Peyer's patch (tissue), 4 donors: ENCODE measurements around the gene TCF12. TPM values are rescaled to one million over a fixed set of nuclear protein-coding genes. Genes with fewer than 3 reads are reported as not detected.
A peak's percentile ranks its signal among the peaks of the same experiment; 100 is the strongest.
"Not testable (repeated sequence)": the region's sequence is repeated elsewhere in the genome, so short reads cannot be mapped to it uniquely, and the experiment has no call there.

Experiments used
- DNase-seq, 3 donors: peaks; one replicate each; pipeline ENCODE4 v3.0.0-alpha.2; 2017 to 2019
- H3K27ac ChIP-seq, 4 donors: fragments of 200-600 bp; sonication (generic); one replicate each; pipeline ENCODE4 v1.5.1; 2016 to 2019
- H3K27me3 ChIP-seq, 2 donors: fragments of 200-600 bp; sonication (generic); one replicate each; pipeline ENCODE4 v1.5.1; 2019
- H3K36me3 ChIP-seq, 3 donors: fragments of 200-600 bp; sonication (generic); one replicate each; pipeline ENCODE4 v1.5.1; 2016 to 2019
- H3K4me1 ChIP-seq, 4 donors: fragments of 200-600 bp; sonication (generic); one replicate each; pipeline ENCODE4 v1.5.1; 2016 to 2019
- H3K4me3 ChIP-seq, 4 donors: fragments of 200-600 bp; sonication (generic); 1 replicate in 3 of 4; 2 replicates in 1 of 4; pipeline ENCODE4 v1.5.1; 2016 to 2019; ENCODE audit warnings: mild to moderate bottlenecking in 1 of 4
- H3K9me3 ChIP-seq, 4 donors: fragments of 200-600 bp; sonication (generic); one replicate each; pipeline ENCODE4 v1.5.1; 2016 to 2019; ENCODE audit warnings: mild to moderate bottlenecking in 1 of 4
- POLR2A ChIP-seq, 2 donors: fragments of 450-650 bp; IDR thresholded peaks; one replicate each; pipeline ENCODE4 v1.5.1; 2017; ENCODE audit warnings: antibody characterized with exemption in 2 of 2, mild to moderate bottlenecking in 2 of 2, moderate library complexity in 2 of 2
- total RNA-seq, 4 donors: library from RNA; depleted of rRNA; stranded (reverse); fragments of >200 nt; gene quantifications; one replicate each; pipeline ENCODE4 v1.1.0, GENCODE V29; 2016
- TF ChIP-seq, protein P1 (sequence below), 6 experiments: fragments of 450-650 bp in 4 of 6; fragments of 200-600 bp in 2 of 6; sonication (generic) in 1 of 6; IDR thresholded peaks; one replicate each; pipeline ENCODE4 v1.5.1; 2017 to 2019; ENCODE audit warnings: antibody characterized with exemption in 6 of 6, mild to moderate bottlenecking in 3 of 6, moderate library complexity in 1 of 6

The TCF12 gene
- total RNA-seq, 4 donors from 2014 or later: 98.4 to 815 (median 215) TPM

DNA sequence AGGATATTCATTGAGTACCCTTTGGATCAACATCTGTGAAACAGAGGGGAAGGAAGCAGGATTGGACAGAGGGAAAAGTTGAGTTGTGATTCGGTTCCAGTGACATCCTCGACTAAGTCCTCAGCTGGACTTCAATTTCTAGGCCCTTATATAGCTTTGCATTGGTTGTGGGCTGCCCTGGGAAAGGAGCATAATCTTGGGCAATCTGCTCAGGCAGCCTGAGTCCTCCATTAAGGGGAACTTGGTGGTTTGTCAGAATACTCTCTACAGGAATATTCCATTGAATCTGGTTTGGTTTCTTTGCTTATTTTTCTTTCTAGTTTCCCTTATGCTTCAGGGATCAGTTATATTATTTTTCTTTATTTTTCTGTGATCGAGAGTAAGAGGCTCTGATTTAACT is 94.1 kb downstream of the TCF12 start:
- peaks cover 0 to 7% (median 0%) of the 10 kb centered on the region in 4 donors for H3K4me1 ChIP-seq
- no peaks in the 10 kb centered on the region for H3K9me3 ChIP-seq
- H3K36me3 ChIP-seq: no peaks in the 10 kb centered on the region
- H3K27ac ChIP-seq: no peak overlapping the region
- no peaks in the 10 kb centered on the region for H3K27me3 ChIP-seq
- TF ChIP-seq POLR2A (IDR thresholded peaks at IDR 0.05): no peak
- TF ChIP-seq, protein P1, sequence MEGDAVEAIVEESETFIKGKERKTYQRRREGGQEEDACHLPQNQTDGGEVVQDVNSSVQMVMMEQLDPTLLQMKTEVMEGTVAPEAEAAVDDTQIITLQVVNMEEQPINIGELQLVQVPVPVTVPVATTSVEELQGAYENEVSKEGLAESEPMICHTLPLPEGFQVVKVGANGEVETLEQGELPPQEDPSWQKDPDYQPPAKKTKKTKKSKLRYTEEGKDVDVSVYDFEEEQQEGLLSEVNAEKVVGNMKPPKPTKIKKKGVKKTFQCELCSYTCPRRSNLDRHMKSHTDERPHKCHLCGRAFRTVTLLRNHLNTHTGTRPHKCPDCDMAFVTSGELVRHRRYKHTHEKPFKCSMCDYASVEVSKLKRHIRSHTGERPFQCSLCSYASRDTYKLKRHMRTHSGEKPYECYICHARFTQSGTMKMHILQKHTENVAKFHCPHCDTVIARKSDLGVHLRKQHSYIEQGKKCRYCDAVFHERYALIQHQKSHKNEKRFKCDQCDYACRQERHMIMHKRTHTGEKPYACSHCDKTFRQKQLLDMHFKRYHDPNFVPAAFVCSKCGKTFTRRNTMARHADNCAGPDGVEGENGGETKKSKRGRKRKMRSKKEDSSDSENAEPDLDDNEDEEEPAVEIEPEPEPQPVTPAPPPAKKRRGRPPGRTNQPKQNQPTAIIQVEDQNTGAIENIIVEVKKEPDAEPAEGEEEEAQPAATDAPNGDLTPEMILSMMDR (IDR thresholded peaks at IDR 0.05): no peak
- no peak for DNase-seq
- no peak overlapping the region for H3K4me3 ChIP-seq

DNA sequence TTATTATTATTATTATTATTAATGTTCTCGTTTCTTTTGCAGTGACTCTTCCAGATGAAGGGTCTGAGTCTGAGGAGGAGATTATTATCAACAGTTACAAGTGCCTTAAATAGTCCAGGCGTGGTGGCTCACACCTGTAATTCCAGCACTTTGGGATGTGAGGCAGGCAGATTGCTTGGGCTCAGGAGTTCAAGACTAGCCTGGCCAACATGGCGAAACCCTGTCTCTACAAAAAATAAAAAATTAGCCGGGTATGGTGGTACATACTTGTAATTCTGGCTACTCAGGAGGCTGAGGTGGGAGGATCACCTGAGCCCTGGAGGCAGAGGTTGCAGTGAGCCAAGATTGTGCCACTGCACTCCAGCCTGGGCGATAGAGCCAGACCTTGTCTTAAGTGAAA is 96.5 kb downstream of the TCF12 start:
- not testable (repeated sequence) for H3K4me1 ChIP-seq, H3K27ac ChIP-seq, DNase-seq, H3K36me3 ChIP-seq, H3K4me3 ChIP-seq, H3K9me3 ChIP-seq, H3K27me3 ChIP-seq

DNA sequence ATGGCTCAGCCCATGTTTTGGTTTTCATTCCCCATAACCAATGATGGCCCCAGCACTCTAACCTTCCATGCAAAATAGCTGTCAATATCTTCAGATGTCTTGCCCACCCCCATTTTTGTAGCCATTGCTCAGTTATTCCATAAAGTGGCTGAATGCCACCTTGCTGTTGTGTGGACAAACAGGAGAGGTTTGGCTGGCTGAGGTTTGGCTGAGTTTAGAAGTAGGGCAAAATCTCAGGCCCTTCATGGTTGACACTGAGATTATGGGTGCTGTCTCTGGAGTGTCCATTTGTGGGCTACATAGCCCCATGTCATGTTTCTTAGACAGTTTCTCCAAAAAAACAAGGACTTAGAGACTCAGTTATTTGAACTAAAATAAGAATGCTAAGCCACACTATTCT is 96.9 kb downstream of the TCF12 start:
- H3K36me3 ChIP-seq: no peaks in the 10 kb centered on the region
- DNase-seq: no peak
- H3K27me3 ChIP-seq: no peaks in the 10 kb centered on the region
- H3K4me3 ChIP-seq: no peak overlapping the region
- TF ChIP-seq, protein P1 (IDR thresholded peaks at IDR 0.05): no peak
- TF ChIP-seq POLR2A (IDR thresholded peaks at IDR 0.05): no peak
- H3K27ac ChIP-seq: no peak overlapping the region
- H3K4me1 ChIP-seq: peaks cover 0 to 7% (median 0%) of the 10 kb centered on the region in 4 donors
- H3K9me3 ChIP-seq: no peaks in the 10 kb centered on the region

DNA sequence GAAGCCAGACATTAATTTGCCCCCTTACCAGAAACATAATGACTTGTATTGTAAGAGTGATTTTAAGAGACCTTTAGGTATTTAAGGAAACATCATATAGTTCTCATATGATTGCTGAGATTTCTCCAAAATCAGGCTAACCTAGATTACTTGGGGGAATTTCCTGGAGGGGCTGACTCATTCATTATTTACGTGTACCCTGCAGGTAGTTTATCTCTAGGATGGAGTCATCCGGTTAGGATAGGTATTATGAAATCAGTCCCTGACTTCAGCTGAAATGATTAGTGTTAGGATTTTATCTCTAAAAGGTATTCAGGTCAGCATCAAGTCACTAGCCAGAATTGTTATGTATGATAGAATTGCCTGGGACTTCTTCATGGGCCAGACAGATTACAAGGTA is 97.5 kb downstream of the TCF12 start:
- Histone ChIP-seq H3K4me1 (peaks cover 0 to 7% (median 0%) of the 10 kb centered on the region in 4 donors), H3K9me3 (no peaks in the 10 kb centered on the region), H3K4me3 (no peak overlapping the region), H3K27me3 (no peaks in the 10 kb centered on the region), H3K27ac (no peak overlapping the region), H3K36me3 (no peaks in the 10 kb centered on the region)
- no peak for DNase-seq
- TF ChIP-seq POLR2A (IDR thresholded peaks at IDR 0.05): no peak
- TF ChIP-seq, protein P1 (IDR thresholded peaks at IDR 0.05): no peak

DNA sequence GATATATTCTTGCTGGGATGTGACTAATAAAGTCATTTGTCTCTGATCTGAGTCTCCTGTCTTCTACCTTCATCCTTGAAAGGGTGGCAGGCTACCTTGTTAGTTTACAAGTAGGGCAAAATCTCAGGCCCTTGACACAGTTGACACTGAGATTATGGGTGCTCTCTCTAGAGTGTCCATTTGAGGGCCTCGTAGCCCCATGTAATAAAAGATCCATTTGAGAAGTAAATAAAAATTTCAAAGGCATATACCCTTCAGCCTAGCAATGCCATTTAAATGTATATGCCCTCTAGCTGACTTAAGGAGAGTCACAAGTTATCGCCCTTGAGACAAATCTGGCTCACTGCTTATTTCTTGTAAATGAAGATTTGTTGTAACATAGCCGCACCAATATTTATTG is 98.6 kb downstream of the TCF12 start:
- no peak overlapping the region for H3K27ac ChIP-seq
- H3K4me1 ChIP-seq: peaks cover 0 to 7% (median 0%) of the 10 kb centered on the region in 4 donors
- TF ChIP-seq POLR2A (IDR thresholded peaks at IDR 0.05): no peak
- TF ChIP-seq, protein P1 (IDR thresholded peaks at IDR 0.05): peak in 1 of 6 experiments; percentile 13

DNA sequence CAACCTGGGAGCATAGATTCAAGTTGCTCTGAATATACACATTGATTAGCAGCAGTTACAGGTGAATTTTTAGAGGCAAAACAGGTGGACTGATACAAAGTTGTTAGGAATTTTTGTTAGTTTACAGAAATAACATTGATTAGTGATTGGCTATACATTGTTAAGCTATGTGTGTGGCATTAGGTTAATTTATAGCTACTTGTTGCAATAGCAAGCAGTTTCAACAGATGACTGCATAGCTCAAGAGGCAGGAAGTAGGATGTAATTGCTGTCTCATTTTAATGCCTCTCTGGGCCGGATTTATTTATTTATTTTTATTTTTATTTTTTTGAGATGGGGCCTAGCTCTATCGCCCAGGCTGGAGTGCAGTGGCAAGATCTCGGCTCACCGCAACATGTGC is 99.7 kb downstream of the TCF12 start:
- Histone ChIP-seq H3K9me3 (no peaks in the 10 kb centered on the region), H3K27me3 (no peaks in the 10 kb centered on the region), H3K27ac (no peak overlapping the region), H3K4me3 (no peak overlapping the region), H3K36me3 (no peaks in the 10 kb centered on the region), H3K4me1 (peaks cover 0 to 7% (median 0%) of the 10 kb centered on the region in 4 donors)
- no peak for DNase-seq
- TF ChIP-seq, protein P1 (IDR thresholded peaks at IDR 0.05): no peak
- no peak for TF ChIP-seq POLR2A (IDR thresholded peaks at IDR 0.05)

More for the DNA sequence above, 98.6 kb downstream of the TCF12 start:
- no peaks in the 10 kb centered on the region for H3K9me3 ChIP-seq
- DNase-seq: no peak
- H3K36me3 ChIP-seq: no peaks in the 10 kb centered on the region
- H3K27me3 ChIP-seq: no peaks in the 10 kb centered on the region
- H3K4me3 ChIP-seq: no peak overlapping the region
